T47D (cell line): ENCODE data around the gene COL7A1.

Experiments used
- DNase-seq, 2 experiments: peaks; one replicate each; pipeline versions ENCODE4 v3.0.0 to v3.0.0-alpha.2; 2011 to 2012; ENCODE audit warnings: low read depth in 1 of 2, low spot score in 1 of 2
- JUND ChIP-seq: IDR thresholded peaks from 2 replicates; pipeline ENCODE4 v1.6.1; 2012; ENCODE audit warnings: low read depth
- in situ Hi-C: cut with HindIII; loops from 2 replicates; pipeline ENCODE4 v1.10.0; 2016; ENCODE audit warnings: low sequenced_read_pairs, low pct_unique_long_range_greater_than_20kb

Gene COL7A1

DNA sequence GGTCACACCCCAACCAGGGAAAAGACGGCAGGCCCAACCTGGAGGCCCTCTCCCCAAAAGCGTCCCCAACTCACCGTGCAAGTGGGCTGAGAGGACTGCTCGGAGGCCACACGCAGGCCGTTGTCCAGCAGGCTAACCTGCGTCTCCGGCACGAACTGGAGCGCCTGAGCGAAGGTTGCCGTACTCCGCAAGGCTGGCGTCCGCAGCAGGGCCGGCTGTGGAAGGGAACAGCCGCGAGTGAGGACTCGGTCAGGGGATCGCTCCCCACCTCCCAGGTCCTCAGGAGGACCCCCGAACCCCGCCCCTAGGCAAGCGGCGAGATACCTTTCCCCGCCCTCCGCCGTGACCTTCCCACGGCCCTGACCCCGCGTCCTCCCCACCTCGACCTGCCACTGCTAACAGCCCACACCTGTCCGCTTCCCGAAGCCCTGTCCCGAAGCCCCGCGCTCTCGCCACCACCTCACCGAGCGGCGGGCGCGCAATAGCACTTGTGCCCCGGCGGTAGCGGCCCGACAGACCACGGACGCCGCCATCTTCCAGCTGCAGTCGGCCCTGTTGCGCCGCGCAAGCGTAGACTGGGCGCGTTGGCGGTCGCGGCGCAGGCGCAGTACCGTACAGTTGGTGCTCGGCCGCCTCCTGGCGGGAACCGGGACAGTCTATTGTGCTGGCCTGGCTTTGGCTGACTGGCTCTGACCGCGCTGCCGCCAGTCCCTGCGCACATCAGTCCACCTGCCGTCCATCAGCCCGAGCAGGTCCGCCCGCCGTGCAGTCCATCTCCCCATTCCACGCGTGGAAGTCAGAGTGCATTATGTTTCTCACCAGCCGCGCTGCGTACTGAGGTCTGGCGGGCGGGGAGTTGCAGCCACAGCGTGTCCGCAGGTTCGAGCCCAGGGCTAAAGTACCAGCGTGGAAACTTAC, 14.2 kb upstream of the COL7A1 start, which contains the start of gene UQCRC1:
Gene UQCRC1, minus strand, starts transcription at position 559 of the 918 bp plus-strand sequence. Its CDS starts 26 bp downstream, at position 533.
- in situ Hi-C loops, result no loop called here
- peak; percentile 80 to 92 for DNase-seq
- TF ChIP-seq JUND, result no peak

DNA sequence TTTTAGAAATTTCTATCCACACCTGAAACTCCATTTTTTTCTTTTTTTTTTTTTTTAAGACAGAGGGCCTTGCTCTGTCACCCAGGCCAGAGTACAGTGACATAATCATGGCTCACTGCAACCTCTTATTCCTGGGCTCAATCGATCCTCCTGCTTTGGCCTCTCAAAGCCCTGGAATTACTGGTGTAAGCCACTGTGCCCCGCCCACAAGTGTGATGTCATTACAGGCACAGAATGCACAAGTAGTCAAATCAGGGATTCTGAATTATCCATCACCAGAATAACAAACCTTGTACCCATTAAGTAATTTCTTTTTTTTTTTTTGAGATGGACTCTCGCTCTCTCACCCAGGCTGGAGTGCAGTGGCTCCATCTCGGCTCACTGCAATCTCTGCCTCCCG, 12.4 kb upstream of the COL7A1 start:
- in situ Hi-C loops, result no loop called here
- TF ChIP-seq JUND, result no peak
- DNase-seq, result no peak

DNA sequence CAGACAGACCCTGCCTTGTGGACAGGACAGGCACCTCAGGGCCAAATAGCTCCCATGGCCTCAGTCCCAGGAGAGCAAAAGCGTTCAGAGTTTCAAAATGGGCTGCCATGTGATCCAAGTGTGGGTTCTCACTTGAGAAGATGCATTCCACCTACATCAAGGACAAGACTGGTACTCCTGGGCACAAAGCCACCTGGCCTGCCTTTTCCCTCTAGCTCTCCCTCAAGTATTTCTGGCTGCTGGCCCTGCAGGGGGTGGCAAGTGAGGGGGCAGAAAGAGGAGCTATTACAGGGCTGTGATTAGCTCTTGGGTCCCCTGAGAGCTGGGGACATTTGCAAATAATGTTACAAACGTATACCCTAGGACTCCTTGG, 6.5 kb upstream of the COL7A1 start:
- in situ Hi-C loops, result no loop called here
- TF ChIP-seq JUND, result no peak
- DNase-seq, result no peak

DNA sequence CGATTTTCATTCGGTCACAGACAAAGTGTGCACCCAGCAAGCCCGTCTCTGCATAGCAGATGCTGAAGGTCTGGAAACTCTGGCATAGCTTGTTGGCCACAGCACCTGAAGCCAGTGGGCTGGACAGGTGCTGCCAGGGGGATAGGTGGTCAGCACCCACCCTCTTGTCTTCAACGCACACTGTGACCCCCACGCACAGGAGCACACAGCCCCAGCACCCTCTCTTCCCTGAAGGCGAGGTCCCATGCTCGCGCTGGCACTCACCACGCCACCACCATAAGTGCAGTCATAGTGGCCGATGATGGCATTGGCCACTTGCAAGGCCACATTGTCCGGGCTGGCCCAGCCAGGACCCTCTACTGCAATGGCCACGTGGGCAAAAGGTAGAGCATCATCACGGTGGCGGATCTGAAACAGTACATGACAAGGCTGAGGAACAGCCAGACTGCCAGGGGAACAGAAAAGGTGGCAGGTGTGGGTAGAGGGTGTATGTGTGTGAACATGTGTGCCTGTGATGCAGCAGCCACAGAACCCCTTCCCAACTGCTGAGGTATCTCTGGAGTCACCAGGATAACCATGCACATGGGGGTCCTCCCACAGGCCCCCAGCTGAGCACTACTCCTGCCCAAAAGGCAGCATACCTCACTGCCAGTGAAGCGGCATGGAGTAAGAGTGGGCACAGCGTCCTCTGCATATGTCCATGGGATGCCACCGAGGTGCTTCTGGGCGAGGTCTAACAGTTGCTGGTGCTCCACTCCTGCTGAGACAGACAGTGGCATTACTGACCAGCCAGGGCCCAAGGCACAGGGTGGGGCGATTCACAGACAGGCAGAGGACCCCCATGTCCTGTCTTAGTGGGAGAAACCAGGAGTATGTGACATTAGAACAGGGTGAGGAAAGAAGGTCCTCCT, 5.8 kb upstream of the COL7A1 start:
- in situ Hi-C loops, result no loop called here
- no peak for TF ChIP-seq JUND
- DNase-seq, result no peak

DNA sequence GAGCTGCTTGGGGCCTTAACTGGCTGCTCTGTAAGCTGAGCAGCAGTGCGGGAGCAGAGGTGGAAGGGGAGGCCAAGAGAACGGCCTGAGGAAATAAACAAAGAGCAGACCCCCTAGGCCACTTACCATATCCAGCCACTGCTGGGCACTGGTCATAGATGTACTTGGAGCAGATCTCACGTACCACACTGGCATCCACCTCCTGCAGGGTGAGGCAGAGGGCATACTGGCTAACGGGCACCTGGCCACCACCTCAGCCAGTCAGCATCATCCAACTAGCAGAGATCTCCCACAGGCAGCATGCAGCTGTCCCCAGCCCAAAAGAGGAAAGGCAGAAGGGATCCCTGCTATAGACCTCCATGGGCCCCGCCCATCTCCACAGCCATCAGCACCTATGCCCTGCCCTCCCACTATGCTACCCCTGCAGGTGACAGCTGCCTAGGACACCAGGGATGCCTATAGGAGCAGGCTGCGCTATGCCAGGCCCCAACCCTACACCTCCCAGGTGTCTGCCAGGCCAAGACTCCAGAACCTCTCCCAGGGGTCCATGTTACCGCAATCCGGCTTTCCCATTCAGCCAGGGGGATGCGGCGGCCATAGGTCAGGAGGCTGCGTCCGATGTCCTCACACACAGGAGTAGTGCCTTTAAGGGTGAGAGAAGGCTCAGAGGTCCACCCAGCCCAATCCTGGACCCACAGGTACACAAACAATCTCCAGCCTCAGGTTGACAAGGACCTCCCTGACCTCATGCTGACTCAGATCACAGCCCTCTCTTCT, 4.6 kb upstream of the COL7A1 start:
- no peak for DNase-seq
- no peak for TF ChIP-seq JUND
- in situ Hi-C loops, result no loop called here

DNA sequence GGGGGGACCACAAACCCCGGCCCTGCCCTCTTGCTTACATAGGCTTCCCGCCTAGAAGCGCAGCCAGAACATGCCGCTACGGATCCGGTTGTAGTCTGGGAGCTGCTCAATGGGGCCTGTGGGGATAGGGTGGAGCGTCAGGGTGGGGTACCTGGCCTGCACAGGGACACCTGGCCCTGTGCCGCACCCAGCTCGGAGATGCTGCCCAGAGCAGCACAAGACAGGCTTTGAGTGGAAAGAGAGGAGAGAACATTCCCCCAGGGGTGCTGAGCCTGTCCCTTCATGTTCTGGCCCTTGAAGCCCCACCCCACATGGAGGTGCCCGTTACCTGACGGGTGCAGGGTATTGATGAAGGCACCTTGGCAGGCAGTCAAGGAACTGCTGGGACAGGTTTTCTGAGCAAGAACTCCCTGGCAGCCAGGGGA, 4.0 kb upstream of the COL7A1 start:
- in situ Hi-C loops, result no loop called here
- TF ChIP-seq JUND, result no peak
- DNase-seq, result peak; percentile 52 to 92

DNA sequence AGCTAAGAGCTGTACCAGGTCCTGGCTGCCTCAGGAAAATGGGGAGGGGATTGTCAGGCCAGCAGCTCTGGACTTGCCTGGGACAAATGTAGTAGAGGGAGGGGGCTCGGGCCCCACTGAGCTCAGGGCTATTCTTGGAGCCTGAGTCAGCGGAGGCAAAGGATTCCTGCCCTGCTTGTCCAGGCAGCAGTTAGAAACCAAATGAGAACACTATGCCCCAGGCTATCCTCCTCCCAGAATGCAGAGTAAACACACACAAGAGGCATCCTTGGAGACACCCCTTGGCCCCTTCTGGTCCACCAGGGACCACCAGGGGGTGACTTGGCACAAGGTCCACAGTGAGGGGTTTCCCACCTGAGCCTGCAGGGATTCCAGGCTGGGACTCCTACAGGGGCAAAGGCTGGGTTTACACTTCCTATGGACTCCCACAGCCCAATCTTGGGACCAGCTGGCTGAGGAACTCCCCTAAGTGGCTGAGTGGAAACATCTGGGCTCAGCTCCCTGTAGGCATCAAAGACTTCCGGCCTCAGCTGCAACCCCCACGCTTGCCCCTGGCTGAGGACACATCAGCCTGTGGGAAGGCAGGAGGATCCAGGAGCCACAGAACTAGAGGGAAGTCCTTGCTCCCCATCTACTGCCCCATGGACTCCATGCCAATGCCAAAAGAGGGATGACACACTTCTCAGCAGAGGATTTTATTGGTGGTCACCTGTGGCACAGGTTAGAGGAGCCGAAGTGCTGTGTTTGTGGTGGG, 3.4 kb upstream of the COL7A1 start:
- peak; percentile 64 to 91 for DNase-seq
- TF ChIP-seq JUND, result no peak
- in situ Hi-C loops, result no loop called here

DNA sequence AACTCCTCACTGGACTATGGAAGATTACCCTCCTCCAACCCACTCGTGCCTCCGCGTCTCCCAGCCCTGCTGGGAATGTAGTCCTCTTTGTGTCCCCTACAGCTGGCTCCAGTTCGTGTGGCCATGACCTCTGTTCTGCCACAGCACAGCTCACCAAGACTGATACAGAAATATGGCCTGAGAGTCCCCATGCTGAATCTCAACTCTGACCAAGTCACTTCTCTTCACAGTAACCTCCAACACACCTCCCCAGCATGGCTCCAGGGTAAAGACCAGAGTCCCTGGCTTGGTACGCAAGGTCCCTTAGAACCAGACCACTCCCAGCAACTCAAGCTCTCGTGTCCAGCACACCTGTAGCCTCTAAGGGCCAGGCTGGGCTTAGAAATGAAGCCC, 2.3 kb upstream of the COL7A1 start:
- DNase-seq, result no peak
- no peak for TF ChIP-seq JUND
- in situ Hi-C loops, result no loop called here

DNA sequence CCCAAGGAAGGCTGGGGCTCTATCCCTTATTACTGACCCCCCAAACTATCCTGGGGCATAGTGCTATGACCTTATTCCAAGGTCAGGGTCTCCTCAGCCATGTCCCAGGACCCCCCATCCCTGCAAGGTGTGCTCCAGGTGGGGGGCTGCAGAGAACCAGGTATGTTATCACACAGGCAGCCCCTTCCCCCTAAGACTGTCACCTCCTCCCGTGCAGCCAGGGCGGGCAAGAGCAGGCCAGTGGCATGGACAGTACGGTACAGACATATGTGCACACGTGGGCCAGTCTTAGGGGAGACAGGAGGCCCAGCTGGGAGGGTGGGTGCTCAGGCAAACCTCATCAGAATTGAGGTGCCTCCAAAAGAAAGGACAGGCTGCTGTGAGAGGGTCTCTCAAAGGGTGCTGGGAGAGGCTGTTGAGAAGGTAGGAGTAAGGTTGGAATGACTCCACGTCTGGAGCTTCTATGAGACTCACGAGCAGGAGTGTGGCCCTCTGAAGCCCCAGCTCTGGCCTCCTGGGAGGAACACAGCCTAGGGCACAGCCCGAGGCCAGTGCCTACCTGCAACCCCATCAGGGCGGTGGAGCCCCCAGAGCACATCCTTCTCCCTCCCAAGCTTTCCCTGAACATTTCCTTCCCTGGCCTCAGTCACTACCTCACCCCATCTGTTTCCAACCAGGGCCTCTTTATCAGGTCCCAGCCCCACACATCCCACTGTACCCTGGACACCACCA, 1.7 kb upstream of the COL7A1 start:
- TF ChIP-seq JUND, result no peak
- in situ Hi-C loops, result no loop called here
- no peak for DNase-seq

DNA sequence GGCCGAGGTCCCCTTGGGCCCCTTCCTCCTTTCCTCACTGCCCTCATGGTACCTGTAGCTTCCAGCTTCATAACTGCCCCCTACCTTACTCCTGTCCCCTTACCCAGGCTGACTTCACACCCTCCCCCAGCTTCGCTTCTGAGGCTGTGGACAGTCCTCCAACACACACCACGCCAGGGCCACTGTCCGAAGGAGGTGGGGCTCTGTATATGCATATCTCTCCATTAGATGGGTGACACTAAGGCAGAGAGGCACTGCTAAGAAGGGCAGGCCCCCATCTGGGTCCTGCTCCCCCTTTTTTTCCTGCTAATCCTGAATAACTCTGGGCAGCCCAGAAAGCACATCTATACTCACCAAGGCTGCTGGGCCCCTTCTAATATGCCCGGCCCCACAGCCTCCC, 1.0 kb upstream of the COL7A1 start:
- no peak for TF ChIP-seq JUND
- in situ Hi-C loops, result no loop called here
- no peak for DNase-seq

DNA sequence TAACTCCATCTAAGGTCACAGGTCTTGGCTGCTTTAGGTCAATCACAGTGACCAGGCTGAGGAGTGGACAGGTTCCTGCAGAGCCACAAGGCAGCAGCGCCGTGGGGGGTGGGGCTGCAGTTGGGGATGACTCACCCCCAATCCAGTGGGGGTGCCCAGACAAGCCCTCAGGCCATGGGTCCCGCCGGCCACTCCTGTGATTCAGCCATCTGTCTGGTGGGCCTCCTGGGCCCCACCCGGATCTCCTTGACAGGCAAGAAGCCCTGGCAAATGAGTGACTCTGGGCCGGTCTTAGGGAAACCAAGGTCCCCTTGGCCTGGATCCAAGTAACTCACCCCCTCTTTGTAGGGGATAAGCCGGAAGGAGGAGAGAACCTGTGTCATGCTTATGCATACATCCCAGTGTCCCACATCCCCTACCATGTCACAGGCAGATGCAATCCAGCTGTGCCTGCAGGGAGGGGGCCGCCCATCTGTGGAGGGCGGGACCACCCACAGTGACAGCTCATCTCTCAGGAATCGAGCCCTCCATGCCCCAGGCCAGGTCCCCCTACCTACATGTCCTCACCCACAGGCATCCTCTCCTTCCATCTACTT, 495 bp upstream of the COL7A1 start:
- in situ Hi-C loops, result no loop called here
- DNase-seq, result peak in 1 of 2 experiments; percentile 9
- TF ChIP-seq JUND, result no peak
